NCI-H2029 (cell line): ENCODE data around the gene PBX3.
"Not testable (repeated sequence)": the region's sequence is repeated elsewhere in the genome, so short reads cannot be mapped to it uniquely, and the experiment has no call there.

ENCODE experiments used
- DNase-seq: peaks from one replicate; lab custom pipeline; 2025; lab: John Stamatoyannopoulos, UW

The PBX3 gene

GRCh38 chr9:125822902-125823301 lies 75.7 kb downstream of the PBX3 start:
- DNase-seq, result no peak

DNA sequence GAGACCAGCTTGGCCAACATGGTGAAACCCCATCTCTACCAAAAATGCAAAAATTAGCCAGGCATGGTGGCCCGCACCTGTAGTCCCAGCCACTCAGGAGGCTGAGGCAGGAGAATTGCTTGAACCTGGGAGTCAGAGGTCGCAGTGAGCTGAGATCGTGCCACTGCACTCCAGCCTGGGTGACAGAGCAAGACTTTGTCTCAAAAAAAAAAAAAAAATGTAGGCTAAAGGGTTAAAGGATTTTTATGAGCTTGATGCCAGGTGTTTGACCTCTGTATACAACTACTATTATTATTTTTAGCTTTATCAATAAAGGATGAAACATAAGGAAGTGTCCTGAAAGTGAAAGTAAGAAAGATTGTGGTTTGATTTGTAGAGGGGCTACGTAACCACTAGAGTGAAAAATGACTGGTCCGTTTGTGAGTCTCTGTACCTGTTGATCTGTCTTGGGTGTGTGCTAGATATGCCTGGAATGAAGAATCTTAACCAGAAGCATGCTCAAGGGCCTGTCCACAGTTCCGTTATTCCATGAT lies 76.8 kb downstream of the PBX3 start:
- not testable (repeated sequence) for DNase-seq

DNA sequence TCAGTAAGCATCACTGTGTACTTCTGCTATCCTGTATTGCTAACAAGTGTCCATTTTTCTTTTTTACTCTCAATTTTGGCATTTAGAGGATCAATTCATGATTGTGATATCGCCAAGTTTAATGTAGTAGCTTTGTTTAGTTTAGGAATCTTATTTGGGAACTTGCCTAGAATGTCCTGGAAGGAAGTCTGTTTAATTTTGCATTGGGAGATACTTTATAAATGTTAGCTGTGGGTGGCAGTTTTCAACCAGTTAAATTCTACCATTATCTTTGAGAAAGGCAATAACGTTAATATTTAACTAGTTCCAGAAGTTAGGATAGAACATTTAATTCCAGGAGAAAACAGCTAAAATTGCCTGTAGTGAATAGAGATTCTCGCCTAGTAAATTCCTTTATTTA lies 78.6 kb downstream of the PBX3 start:
- DNase-seq, result no peak

- DNase-seq, result no peak
Measured at GRCh38 chr9:125826850-125827249, 79.7 kb downstream of the PBX3 start.

GRCh38 chr9:125829743-125830142 lies 82.6 kb downstream of the PBX3 start:
- peak; percentile 36 for DNase-seq

DNA sequence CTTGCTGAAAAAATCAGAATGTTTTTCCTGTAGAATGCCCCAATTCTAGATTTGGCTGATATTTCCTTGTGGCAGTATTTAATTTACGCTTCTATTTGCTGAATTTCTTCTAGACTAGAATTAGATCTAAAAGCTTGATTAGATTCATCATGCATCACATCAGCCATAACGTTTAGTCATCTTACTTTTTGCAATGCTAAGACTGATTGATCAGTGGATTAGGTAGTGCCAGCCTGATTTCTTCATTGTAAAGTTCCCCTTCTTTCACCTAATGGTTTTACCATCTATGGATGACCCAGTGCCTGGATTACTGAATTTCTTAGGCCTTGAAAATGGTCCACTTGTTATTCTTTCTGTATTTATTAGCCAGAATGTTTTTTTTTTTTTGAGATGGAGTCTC lies 83.9 kb downstream of the PBX3 start:
- DNase-seq, result no peak

- DNase-seq, result no peak
Measured at GRCh38 chr9:125831616-125832015, 84.4 kb downstream of the PBX3 start.

GRCh38 chr9:125835655-125836054 lies 88.5 kb downstream of the PBX3 start:
- no peak for DNase-seq

DNA sequence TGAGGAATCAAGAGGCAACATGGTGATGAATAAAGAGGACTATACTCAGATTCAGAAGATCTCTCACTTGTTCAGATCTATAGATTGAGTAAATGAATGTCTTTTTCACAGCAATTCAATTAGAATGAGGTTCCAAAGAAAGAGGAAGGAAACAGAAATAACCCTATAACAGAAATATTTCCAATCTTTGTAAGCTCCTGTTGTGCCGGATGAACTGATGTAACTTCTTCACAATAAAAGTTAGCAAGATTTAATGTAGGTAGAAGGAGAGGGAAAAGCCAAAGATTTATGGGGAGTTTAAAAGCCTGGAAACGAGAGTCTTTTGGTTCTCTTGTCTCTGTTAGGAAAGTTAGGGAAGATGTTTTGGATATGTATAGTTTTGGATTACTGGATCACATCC lies 92.1 kb downstream of the PBX3 start:
- DNase-seq, result no peak

- no peak for DNase-seq
Measured at GRCh38 chr9:125841444-125841843, 94.3 kb downstream of the PBX3 start.

DNA sequence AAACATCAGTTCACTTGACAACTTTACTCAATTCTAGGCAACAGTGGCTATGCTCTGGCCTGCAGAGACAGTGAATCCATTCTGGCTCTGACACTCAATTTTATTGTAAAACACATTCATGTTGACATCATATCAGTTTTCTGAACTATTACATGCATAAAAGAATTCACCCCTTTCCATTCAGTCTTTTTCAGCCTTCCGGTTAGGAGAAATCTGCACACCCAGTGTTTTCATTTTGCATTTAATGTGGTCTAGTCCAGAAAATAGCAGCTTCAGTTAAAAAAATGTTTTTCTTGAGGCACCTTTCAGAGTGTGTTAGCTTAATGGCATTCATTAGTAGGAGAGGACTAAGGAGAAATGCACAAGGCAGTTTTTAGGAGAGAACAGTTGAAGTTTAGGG lies 95.1 kb downstream of the PBX3 start:
- no peak for DNase-seq

DNA sequence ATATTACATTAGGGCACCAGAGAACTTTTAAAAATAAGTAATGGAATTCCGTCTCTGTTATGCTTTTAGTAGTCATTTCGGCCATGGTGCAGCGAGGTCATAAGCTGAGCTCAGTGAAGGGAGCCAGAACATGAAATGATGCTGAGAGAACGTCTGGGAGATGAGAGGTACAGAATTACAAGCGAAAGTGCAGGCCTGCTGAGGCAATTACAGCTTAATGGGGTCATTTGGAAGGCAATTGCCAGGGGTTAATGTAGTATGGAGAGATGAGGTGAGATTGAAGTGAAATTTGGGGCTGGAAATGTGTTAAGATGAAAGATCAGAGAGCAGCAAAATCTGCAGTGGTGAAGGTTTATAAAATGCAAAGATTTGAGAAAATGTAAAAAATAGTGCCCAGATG lies 96.5 kb downstream of the PBX3 start:
- DNase-seq, result no peak

DNA sequence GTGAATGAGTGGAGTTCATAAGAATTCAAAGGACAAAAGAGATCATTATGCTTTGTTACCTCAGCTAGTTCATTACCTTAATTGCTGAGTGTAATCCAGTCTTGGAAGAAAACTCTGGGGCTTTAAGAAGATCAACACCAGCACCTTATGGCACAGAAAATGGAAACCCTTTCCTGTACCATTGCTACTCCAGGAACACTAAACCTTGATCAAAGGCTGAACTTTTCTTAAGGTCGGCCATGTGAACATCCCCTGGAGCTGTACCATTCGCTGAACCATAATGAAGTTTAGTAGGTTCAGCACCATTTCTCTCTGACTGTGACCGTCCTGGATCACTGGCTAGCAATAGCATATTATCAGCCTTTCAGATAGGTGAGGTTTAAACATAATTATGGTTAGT lies 97.4 kb downstream of the PBX3 start:
- no peak for DNase-seq

DNA sequence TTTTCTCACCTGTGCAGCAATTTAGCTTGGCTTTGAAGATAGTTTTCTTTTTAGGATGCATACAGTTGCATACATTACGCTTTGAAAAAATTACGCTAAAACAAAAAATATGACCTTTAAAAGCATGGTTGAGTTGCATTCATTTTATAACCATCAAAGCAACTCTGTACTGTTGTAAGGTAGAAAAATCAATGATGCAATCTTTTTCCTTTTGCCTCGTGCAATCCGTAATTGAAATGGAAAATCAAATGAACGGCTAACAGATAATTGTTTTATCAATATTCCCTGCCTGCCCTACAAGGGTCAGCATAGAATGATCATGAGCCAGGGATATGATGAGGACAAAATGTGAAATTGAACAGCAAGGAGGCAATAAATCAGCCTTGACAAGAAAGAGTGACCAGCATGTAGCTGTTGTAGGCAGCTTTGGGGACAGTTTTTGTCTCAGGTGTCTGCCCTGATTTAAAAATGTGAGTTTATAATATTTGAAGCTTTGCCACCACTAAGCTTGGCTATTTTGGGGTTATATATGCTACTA lies 98.2 kb downstream of the PBX3 start:
- DNase-seq, result no peak

- no peak for DNase-seq
Measured at GRCh38 chr9:125847735-125848134, 100.6 kb downstream of the PBX3 start.

DNA sequence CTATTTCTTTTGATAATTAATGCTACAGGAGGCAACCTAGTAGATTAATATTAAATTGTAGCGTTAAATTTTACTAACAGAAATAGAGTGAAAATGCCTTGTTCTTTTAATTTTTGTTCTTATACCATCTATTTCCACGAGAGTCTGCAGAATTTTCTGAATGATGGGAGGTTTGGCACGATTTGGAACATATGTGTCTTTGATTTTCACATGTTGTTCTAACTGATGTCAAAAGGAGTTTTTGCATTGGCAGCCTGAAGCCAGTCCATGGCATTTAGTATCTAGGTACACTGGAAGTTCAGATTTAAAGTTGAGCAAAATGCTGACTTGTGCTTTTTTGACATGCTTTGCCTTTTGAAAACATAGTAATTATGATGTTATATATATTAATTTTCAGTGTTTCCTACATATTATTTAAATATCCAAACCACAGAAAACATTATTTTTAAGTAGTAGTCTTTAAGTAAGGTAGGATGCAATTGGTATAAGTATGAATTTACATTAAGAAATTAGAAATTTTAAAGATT lies 103.0 kb downstream of the PBX3 start:
- DNase-seq, result no peak

DNA sequence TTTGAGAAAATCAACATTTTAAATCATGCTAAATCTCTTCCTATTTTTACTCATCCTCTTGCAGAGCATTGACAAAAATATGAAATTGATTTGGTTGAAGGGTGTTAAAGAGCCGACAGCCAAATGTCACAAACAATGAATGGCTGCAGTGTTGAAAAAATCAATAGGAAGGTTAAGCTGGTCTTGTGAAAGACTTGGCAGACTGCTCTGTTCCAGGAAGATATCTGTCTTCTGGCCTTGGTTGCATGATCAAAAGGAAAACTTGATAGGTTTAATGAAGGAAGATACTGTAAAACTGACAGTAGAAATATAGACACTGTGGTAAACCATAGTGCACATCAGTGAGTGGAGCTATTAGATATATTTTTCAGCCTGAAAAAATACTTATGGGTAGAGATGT lies 103.6 kb downstream of the PBX3 start:
- DNase-seq, result no peak

- DNase-seq, result no peak
Measured at GRCh38 chr9:125851979-125852378, 104.8 kb downstream of the PBX3 start.

- no peak for DNase-seq
Measured at GRCh38 chr9:125852386-125852785, 105.2 kb downstream of the PBX3 start.

DNA sequence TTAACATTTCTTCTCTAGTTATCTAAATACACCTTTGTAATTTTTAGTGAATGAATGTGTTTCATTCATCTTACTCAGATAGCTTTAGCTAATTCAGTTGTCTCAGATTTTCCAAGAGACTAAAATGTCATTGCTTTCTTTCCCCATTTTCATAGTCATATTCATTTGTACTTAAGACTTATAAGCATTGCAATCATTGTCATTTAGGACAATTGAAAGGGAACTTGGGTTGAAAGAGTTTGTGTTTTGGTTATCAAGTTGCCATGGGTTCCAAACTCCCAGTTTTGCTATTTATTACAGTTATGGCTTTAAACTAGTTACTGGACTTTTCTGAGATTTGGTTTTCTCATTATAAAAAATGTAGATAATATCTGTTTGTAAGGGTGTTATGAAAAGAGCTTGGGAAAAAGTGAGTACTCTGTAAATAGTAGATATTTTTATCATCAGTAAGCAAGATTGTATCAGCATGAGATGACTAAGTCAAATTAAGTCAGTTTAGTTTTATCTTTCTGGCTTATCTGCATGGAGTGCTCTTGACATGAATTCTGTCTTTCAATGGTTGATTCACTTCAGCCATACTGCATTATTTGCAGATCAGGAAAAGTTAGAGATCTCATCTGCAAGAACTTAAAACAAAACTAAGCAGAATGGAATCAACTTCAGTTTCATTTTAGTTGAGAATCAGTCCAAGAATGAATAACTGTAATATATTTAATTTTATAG lies 107.5 kb downstream of the PBX3 start:
- no peak for DNase-seq

DNA sequence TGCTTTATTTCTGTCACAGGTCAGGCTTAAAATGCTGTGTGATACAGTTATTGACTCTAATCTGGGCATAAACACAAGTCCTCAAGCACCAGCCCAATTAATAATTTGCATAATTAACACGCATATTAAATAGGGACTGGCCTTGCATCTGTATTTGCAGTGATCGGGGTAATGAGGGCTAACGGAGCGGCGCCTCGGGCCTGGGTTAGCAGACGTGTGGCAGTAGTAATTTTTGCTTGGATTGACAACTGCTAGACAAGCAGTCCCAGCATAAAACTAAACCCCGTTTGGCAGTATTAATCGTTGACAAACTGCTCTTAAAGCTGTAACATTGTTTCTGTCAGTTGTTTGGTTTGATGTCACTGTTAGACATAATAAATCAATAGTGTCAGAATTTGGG lies 109.2 kb downstream of the PBX3 start:
- DNase-seq, result no peak

- no peak for DNase-seq
Measured at GRCh38 chr9:125861405-125862058, 114.4 kb downstream of the PBX3 start.

DNA sequence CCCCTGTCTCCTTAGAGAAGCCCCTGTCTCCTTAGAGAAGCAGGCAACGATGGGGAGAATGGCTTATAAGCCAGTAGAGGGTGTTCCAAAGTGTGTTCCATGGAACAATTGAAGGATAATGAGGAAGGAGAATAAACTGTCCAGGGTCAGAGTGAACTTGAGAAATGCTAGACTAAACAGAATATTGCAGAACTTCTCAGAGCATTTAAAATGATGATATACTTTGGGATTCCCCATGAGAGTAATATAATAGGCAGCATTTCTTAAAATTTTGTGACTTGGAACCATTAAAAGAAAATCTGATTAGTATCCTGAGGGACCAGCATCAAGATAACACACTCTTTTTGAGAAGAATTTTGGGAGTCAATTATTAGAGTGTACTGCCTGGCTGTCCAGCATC lies 116.8 kb downstream of the PBX3 start:
- DNase-seq, result no peak
